Upper lobe of right lung (tissue), 1 donor: ENCODE results near the gene TBX10. TPM values are rescaled to one million over a fixed set of nuclear protein-coding genes. Genes with fewer than 3 reads are reported as not detected.
"Not testable (repeated sequence)": the region's sequence is repeated elsewhere in the genome, so short reads cannot be mapped to it uniquely, and the experiment has no call there.

Experiments used
- ATAC-seq: fragments of 200-7000 bp; cut with Tn5 transposase; one replicate; pipeline ENCODE4 v1.9.1; 2020; ENCODE audit warnings: mild to moderate bottlenecking, moderate library complexity
- DNase-seq: peaks from one replicate; pipeline ENCODE4 v3.0.0-alpha.2; 2020
- H3K27ac ChIP-seq: fragments of 200-600 bp; one replicate; pipeline ENCODE4 v1.8.0; 2022
- H3K27me3 ChIP-seq: fragments of 200-600 bp; one replicate; pipeline ENCODE4 v1.8.0; 2022; ENCODE audit warnings: mild to moderate bottlenecking
- H3K36me3 ChIP-seq: fragments of 200-600 bp; one replicate; pipeline ENCODE4 v1.8.0; 2022
- H3K4me1 ChIP-seq: fragments of 200-600 bp; one replicate; pipeline ENCODE4 v1.8.0; 2022
- H3K4me3 ChIP-seq: fragments of 200-600 bp; one replicate; pipeline ENCODE4 v1.8.0; 2022; ENCODE audit warnings: mild to moderate bottlenecking
- H3K9me3 ChIP-seq: fragments of 200-600 bp; one replicate; pipeline ENCODE4 v1.8.0; 2022
- CTCF ChIP-seq: fragments of 200-600 bp; IDR thresholded peaks from one replicate; pipeline ENCODE4 v1.8.0; 2022; ENCODE audit warnings: antibody characterized with exemption
- intact Hi-C: fragments of 100-400 bp; cut with DNase I; formaldehyde crosslinking; loops from one replicate; pipeline ENCODE4 v1.11.0; 2022
- total RNA-seq: library from RNA; stranded (reverse); fragmentation: NEBNext Ultra II Directional; extraction: Animal tissue kit (Norgen Biotek cat#: 25700); gene quantifications from one replicate; pipeline ENCODE4 v1.2.1, GENCODE V29; 2021
- donor health status: DM: no; HTN: yes; CAD: no; lungs with severe emphysema.

TBX10 gene
- total RNA-seq, 1 donor from 2014 or later = not detected

GRCh38 chr11:67599149-67599548 is 40.4 kb downstream of the TBX10 start:
- no peak for DNase-seq
- no peak for TF ChIP-seq CTCF
- H3K36me3 ChIP-seq = no peaks in the 10 kb centered on the region
- intact Hi-C loops = no loop called here
- ATAC-seq = no peak
- no peaks in the 10 kb centered on the region for H3K4me1 ChIP-seq
- no peak overlapping the region for H3K4me3 ChIP-seq
- no peaks in the 10 kb centered on the region for H3K27me3 ChIP-seq
- no peak overlapping the region for H3K27ac ChIP-seq
- H3K9me3 ChIP-seq = no peaks in the 10 kb centered on the region

GRCh38 chr11:67597963-67598362 is 41.6 kb downstream of the TBX10 start:
- DNase-seq, H3K27me3 ChIP-seq, H3K27ac ChIP-seq, H3K36me3 ChIP-seq, intact Hi-C loops, H3K4me3 ChIP-seq, ATAC-seq, H3K4me1 ChIP-seq, H3K9me3 ChIP-seq: not testable (repeated sequence)

- intact Hi-C loops, H3K36me3 ChIP-seq, H3K4me1 ChIP-seq, ATAC-seq, DNase-seq, H3K27ac ChIP-seq, H3K27me3 ChIP-seq, H3K9me3 ChIP-seq, H3K4me3 ChIP-seq: not testable (repeated sequence)
Measured at GRCh38 chr11:67597458-67597857, 42.1 kb downstream of the TBX10 start.

- no peak for DNase-seq
- Histone ChIP-seq H3K27me3 (no peaks in the 10 kb centered on the region), H3K4me3 (no peak overlapping the region), H3K9me3 (no peaks in the 10 kb centered on the region), H3K27ac (no peak overlapping the region), H3K4me1 (no peaks in the 10 kb centered on the region), H3K36me3 (no peaks in the 10 kb centered on the region)
- no peak for TF ChIP-seq CTCF
- no peak for ATAC-seq
- intact Hi-C loops = no loop called here
Measured at GRCh38 chr11:67596753-67597300, 42.7 kb downstream of the TBX10 start.

- no peak overlapping the region for H3K27ac ChIP-seq
- no peaks in the 10 kb centered on the region for H3K36me3 ChIP-seq
- H3K4me1 ChIP-seq = no peaks in the 10 kb centered on the region
- no peak for TF ChIP-seq CTCF
- H3K4me3 ChIP-seq = no peak overlapping the region
- ATAC-seq (no peak), DNase-seq (no peak)
- no peaks in the 10 kb centered on the region for H3K9me3 ChIP-seq
- intact Hi-C loops = no loop called here
- no peaks in the 10 kb centered on the region for H3K27me3 ChIP-seq
Measured at GRCh38 chr11:67594480-67594879, 45.1 kb downstream of the TBX10 start.

- DNase-seq (no peak), ATAC-seq (no peak)
- no peak overlapping the region for H3K4me3 ChIP-seq
- H3K9me3 ChIP-seq = no peaks in the 10 kb centered on the region
- no peaks in the 10 kb centered on the region for H3K27me3 ChIP-seq
- H3K27ac ChIP-seq = no peak overlapping the region
- peaks cover 4% of the 10 kb centered on the region for H3K36me3 ChIP-seq
- H3K4me1 ChIP-seq = no peaks in the 10 kb centered on the region
- no peak for TF ChIP-seq CTCF
- intact Hi-C loops = no loop called here
Measured at GRCh38 chr11:67593565-67593905, 46.0 kb downstream of the TBX10 start.

GRCh38 chr11:67592880-67593564 is 46.5 kb downstream of the TBX10 start:
- TF ChIP-seq CTCF = no peak
- ATAC-seq = no peak
- H3K27me3 ChIP-seq = no peaks in the 10 kb centered on the region
- H3K4me3 ChIP-seq = no peak overlapping the region
- no peak overlapping the region for H3K27ac ChIP-seq
- DNase-seq = no peak
- intact Hi-C loops = no loop called here
- peaks cover 4% of the 10 kb centered on the region for H3K36me3 ChIP-seq
- H3K4me1 ChIP-seq = no peaks in the 10 kb centered on the region
- no peaks in the 10 kb centered on the region for H3K9me3 ChIP-seq

GRCh38 chr11:67588899-67589415 is 50.6 kb downstream of the TBX10 start:
- H3K4me1 ChIP-seq = not testable (repeated sequence)

More at GRCh38 chr11:67588899-67589415, 50.6 kb downstream of the TBX10 start:
- H3K36me3 ChIP-seq = peaks cover 21% of the 10 kb centered on the region
- H3K27me3 ChIP-seq, H3K4me3 ChIP-seq, ATAC-seq, intact Hi-C loops, DNase-seq, H3K27ac ChIP-seq, H3K9me3 ChIP-seq: not testable (repeated sequence)
